Measurements from ENCODE around the gene PLOD2. TPM values are rescaled to one million over a fixed set of nuclear protein-coding genes. Genes with fewer than 3 reads are reported as not detected.

The PLOD2 gene
- total RNA-seq, 1 donor from 2014 or later: 23.7 TPM

DNA sequence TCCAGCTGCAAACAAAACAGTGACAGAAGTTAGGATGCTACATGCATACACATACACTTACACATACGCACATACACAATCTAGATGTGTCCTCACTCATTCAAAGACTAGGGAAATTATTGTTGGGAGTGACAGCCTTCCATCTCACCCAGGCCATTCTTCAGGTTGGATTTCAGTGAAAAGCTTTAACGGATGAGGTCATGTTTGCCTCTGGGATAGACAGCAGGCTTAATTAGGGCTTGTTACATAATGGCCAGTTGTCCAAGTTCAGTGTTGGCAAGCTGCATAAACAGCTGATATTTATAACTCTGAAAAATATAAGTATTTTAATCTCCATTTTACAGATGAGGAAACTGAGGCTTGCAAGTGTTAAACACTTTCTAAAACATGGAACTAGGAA is 35.8 kb upstream of the PLOD2 start:
- intact Hi-C loops (cut with DNase I): no loop called here
- Histone ChIP-seq H3K4me1 (no peaks in the 10 kb centered on the region), H3K36me3 (peaks cover 18% of the 10 kb centered on the region), H3K27me3 (no peaks in the 10 kb centered on the region), H3K9me3 (no peaks in the 10 kb centered on the region), H3K27ac (no peak overlapping the region), H3K4me3 (no peak overlapping the region)
- ATAC-seq (no peak), DNase-seq (no peak)
- no peak for TF ChIP-seq CTCF (IDR thresholded peaks at IDR 0.05)

DNA sequence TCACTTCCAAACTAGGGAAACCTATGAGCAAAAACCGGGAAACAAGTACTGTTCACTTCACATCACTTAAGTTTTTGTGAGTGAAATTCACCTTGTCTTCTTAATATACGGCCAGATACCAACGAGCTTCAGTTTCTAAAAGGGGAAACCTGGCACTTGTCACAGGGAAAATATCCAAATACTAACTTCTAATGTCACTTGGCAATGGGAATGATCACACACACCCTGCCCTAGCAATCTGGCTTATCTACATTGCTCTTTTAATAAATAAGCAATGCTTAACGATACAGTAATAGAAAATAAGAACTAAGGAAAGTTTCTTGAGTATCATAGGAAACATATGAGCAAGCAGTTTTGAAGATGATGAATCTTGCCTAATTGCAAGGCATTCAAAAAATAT is 34.6 kb upstream of the PLOD2 start:
- no peaks in the 10 kb centered on the region for H3K27me3 ChIP-seq
- H3K36me3 ChIP-seq: peaks cover 18% of the 10 kb centered on the region
- no peaks in the 10 kb centered on the region for H3K4me1 ChIP-seq
- no peak overlapping the region for H3K4me3 ChIP-seq
- DNase-seq (no peak), ATAC-seq (no peak)
- no peak overlapping the region for H3K27ac ChIP-seq
- intact Hi-C loops (cut with DNase I): no loop called here
- no peak for TF ChIP-seq CTCF (IDR thresholded peaks at IDR 0.05)
- H3K9me3 ChIP-seq: no peaks in the 10 kb centered on the region

- H3K27ac ChIP-seq: no peak overlapping the region
- no peak overlapping the region for H3K4me3 ChIP-seq
- no peaks in the 10 kb centered on the region for H3K4me1 ChIP-seq
Observed at GRCh38 chr3:146195030-146195429, 34.0 kb upstream of the PLOD2 start.

GRCh38 chr3:146191051-146191450 is 30.1 kb upstream of the PLOD2 start:
- intact Hi-C loops (cut with DNase I): no loop called here
- Histone ChIP-seq H3K4me1 (no peaks in the 10 kb centered on the region), H3K4me3 (no peak overlapping the region), H3K9me3 (no peaks in the 10 kb centered on the region), H3K27ac (no peak overlapping the region), H3K36me3 (peaks cover 18% of the 10 kb centered on the region), H3K27me3 (no peaks in the 10 kb centered on the region)
- ATAC-seq (no peak), DNase-seq (no peak)
- TF ChIP-seq CTCF (IDR thresholded peaks at IDR 0.05): no peak

More at GRCh38 chr3:146195030-146195429, 34.0 kb upstream of the PLOD2 start:
- ATAC-seq: no peak
- Histone ChIP-seq H3K9me3 (no peaks in the 10 kb centered on the region), H3K27me3 (no peaks in the 10 kb centered on the region), H3K36me3 (peaks cover 18% of the 10 kb centered on the region)
- no peak for TF ChIP-seq CTCF (IDR thresholded peaks at IDR 0.05)
- no peak for DNase-seq
- intact Hi-C loops (cut with DNase I): no loop called here

- Histone ChIP-seq H3K36me3 (peaks cover 13% of the 10 kb centered on the region), H3K27me3 (no peaks in the 10 kb centered on the region), H3K4me3 (no peak overlapping the region), H3K27ac (no peak overlapping the region), H3K9me3 (no peaks in the 10 kb centered on the region), H3K4me1 (no peaks in the 10 kb centered on the region)
- TF ChIP-seq CTCF (IDR thresholded peaks at IDR 0.05): peak; percentile 77
- no peak for DNase-seq
- ATAC-seq: peak; percentile 92
- intact Hi-C loops (cut with DNase I): no loop called here
Observed at GRCh38 chr3:146189519-146190173, 28.7 kb upstream of the PLOD2 start.

Measured in upper lobe of right lung (tissue), 1 donor.